HuH-7 (cell line): ENCODE results near the gene DMD.
"Not testable (repeated sequence)": the region's sequence is repeated elsewhere in the genome, so short reads cannot be mapped to it uniquely, and the experiment has no call there.

ENCODE experiments used
- DNase-seq: peaks from one replicate; pipeline ENCODE4 v3.0.0; 2011; ENCODE audit warnings: low spot score

DMD gene

GRCh38 chrX:31591355-31591754 is 1620.0 kb downstream of the DMD start:
- DNase-seq, result no peak

GRCh38 chrX:31590581-31591114 is 1620.7 kb downstream of the DMD start:
- DNase-seq, result no peak

GRCh38 chrX:31589503-31589902 is 1621.8 kb downstream of the DMD start:
- no peak for DNase-seq

DNA sequence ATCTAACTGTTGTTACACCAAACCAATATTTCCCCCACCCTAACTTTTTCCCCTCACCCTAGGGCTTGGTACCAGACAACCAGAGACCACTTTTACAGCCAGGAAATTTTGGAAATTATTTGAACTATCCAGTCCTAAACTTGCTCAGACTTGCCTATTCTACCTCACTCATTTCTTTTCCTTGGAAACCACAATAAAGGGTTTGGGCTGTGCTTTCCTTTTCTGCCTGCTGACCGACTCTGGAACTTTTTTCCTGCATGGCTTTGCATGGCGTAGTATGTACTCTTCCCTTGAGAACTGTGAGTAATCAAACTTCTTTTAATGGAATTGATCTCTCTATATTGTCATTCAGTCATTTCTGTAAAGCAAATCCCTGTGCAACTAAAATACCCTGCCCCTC is 1623.0 kb downstream of the DMD start:
- DNase-seq, result no peak

DNA sequence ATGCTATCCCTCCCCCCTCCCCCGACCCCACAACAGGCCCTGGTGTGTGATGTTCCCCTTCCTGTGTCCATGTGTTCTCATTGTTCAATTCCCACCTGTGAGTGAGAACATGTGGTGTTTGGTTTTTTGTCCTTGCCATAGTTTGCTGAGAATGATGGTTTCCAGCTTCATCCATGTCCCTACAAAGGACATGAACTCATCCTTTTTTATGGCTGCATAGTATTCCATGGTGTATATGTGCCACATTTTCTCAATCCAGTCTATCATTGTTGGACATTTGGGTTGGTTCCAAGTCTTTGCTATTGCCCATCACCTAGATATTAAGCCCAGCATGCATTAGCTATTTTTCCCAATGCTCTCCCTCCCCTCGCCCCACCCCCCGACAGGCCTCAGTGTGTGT is 1627.5 kb downstream of the DMD start:
- DNase-seq, result not testable (repeated sequence)

- DNase-seq, result no peak
Measured at GRCh38 chrX:31580726-31581125, 1630.6 kb downstream of the DMD start.

- no peak for DNase-seq
Measured at GRCh38 chrX:31580227-31580626, 1631.1 kb downstream of the DMD start.

DNA sequence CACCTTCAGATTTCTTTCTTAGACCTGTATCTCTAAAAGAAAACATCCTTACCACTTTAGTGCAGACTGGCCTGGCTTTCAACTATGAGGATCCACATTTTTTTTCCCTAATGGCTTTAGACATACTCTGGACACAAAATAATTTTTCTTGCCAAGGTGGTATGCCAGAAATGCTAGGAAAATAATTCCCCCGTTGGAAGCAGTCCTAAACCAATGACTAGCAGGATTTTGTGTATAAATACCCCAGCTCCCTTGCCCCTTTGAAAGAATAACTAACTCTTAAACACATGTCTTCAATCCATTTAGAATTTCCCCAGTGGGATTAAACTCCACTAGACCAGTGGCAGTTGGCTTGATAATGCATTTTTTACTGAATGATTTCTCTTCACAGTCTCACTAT is 1639.0 kb downstream of the DMD start:
- DNase-seq, result no peak

DNA sequence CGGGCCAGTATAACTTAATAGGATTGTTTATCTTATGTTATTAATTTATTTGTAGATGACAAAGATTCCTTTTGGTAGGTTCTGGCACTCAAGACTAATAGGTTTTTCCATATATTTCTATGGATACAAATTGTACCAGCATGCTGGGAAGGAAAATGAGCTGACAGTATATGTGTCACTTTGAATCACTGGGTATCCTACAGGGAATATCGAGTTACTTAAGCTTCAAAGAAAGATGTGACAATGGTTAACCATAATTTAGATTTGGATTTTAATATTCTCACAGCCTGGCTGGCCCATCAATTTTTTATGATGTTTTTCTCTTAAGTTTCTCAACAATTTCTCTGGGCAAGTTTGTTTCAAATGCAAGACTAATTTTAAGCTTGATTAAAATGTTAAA is 1640.7 kb downstream of the DMD start:
- DNase-seq, result no peak

DNA sequence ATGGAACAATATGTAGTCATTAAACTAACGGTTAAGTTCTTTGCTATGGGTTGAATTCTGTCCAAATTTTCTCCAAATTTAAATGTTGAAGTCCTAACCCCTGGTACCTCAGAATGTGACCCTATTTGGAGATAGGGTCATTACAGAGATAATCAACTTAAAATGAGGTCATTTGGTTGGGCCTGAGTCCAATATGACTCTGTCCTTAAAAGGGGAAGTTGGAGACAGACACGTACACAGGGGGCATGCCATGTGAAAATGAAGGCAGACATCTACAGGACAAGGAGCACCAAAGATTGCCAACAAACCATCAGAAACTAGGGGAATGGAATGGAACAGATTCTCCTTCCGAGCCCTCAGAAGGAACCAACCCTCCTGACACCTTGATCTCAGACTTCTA is 1647.6 kb downstream of the DMD start:
- DNase-seq, result no peak

- DNase-seq, result no peak
Measured at GRCh38 chrX:31555506-31555905, 1655.8 kb downstream of the DMD start.

- no peak for DNase-seq
Measured at GRCh38 chrX:31551913-31552312, 1659.4 kb downstream of the DMD start.

GRCh38 chrX:31550158-31550557 is 1661.2 kb downstream of the DMD start:
- no peak for DNase-seq

GRCh38 chrX:31547816-31548215 is 1663.5 kb downstream of the DMD start:
- DNase-seq, result no peak

DNA sequence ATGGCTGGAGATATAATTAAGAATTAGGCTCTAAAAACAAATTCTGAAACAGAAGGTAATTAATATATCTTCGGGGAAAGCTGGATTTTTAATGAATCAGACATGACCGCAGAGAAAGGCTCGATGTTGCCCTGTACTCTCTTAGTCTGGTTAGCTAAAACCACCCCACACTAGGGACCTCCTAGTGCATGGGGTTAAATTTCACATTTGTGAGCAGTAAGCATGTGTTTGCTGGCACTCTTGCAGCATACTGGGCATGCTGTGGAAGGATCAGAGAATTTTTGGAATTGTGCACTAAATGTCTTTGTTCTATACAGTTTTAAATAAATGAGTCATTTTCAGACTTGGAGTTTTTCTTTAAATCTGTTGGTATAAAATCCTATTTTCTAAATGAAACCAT is 1663.9 kb downstream of the DMD start:
- no peak for DNase-seq

DNA sequence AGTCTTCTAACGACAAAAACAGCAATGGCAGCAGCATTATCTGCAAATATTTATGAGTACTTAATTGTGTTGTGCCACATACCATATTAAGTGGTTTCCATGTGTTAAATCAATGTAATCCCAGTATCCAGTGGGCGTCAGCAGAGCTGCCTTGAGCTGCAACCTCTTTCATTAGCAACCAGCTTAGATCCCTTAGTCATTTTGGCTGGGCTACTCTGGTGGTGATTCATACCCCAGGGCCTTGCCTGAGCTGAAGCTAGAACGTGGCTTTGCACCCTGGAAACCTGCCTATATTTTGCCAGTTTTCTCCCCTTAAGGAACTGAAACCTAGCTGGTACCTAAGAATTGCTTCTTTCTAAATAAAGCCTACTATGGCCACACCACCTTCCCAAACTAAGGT is 1665.2 kb downstream of the DMD start:
- DNase-seq, result no peak

GRCh38 chrX:31545726-31546125 is 1665.6 kb downstream of the DMD start:
- DNase-seq, result no peak

DNA sequence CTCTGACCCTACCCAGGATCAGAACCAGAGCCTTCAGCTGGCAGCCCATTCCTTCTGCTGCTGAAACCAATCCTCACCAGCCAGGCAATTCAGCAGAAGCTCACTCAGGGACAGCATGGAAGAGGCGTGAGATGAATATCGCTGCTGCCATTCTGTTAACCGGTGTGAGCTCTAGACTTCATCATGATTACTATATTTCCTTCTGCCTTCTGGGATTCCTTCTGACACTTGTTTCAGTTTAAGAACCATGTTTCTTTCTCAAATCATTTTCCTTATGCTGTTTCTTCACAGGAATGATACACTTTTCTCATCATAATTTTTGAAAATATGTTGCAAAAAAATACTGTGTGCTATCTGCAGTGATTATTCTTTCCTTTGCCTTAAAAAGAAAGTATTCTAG is 1666.2 kb downstream of the DMD start:
- DNase-seq, result no peak

DNA sequence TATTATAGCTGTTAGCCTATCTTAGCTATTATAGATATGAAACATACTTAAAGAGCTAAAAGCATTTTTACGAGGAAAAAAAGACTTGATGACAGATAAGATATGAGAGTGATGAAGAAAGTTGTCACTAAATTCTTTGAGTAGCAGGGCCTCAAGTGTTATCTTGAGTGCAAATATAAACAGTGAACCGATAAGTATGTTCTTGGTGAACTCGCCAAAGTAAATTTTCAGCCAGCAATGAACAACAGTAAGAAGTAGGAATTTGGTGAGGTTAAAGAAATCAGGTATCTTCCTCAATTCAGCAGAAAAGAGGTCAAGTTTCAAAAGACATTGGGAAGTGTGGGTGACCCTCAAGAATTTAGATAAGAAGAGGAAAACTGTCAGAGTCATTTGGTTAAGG is 1667.7 kb downstream of the DMD start:
- no peak for DNase-seq

- no peak for DNase-seq
Measured at GRCh38 chrX:31542566-31542965, 1668.8 kb downstream of the DMD start.

- DNase-seq, result no peak
Measured at GRCh38 chrX:31540313-31540712, 1671.0 kb downstream of the DMD start.

GRCh38 chrX:31527455-31528126 is 1683.8 kb downstream of the DMD start:
- peak; percentile 2 for DNase-seq

DNA sequence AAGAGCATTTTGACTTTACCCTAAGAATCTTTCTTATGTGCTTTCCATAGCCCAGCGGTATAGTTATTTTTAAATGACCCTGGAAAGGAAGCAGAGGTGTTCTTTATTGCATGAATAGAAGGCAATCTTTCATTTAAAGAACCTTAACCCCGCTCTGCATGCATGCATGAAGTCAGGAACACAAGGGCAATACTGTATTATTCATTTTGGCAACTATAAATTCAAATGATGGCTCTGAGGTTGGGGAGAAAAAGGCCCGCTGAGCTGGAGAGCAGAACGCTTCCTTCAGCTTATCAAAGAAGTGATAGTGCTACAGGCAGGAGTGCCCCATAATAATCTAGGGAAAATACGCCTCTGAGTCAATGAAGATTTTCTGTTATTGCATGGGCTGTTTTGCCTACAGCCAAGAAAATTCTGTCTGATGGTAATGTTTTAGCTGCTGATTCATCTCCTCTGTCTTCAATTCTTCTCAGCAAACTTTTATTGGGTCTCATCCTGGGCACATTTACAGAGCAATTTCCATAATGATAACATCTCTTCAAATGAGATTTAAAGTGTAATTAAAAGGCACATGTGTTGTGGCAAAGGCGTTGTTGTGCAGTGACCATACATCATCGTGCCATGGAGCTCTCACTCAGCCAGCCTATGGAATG is 1687.3 kb downstream of the DMD start:
- no peak for DNase-seq

- no peak for DNase-seq
Measured at GRCh38 chrX:31522760-31523159, 1688.6 kb downstream of the DMD start.
